KMS-11 (cell line): Measurements from ENCODE around the gene TOB1.

Source experiments
- H2AFZ ChIP-seq: fragments of 200-600 bp; sonication (generic); 2 replicates; pipeline ENCODE4 v1.6.1; 2016; ENCODE audit warnings: antibody characterized with exemption, mixed run types, low read depth
- H3K27ac ChIP-seq: fragments of 200-600 bp; sonication (generic); 2 replicates; pipeline ENCODE4 v1.6.1; 2016; ENCODE audit warnings: mild to moderate bottlenecking, mixed run types
- H3K27me3 ChIP-seq: fragments of 200-600 bp; sonication (generic); 2 replicates; pipeline ENCODE4 v1.6.1; 2017; ENCODE audit warnings: mild to moderate bottlenecking, low read depth, mixed run types, moderate library complexity; ENCODE audit not compliant: insufficient read depth
- H3K36me3 ChIP-seq: fragments of 200-600 bp; sonication (generic); 2 replicates; pipeline ENCODE4 v1.6.1; 2017; ENCODE audit warnings: mild to moderate bottlenecking, mixed run types; ENCODE audit not compliant: insufficient read depth
- H3K4me1 ChIP-seq: fragments of 200-600 bp; sonication (generic); 2 replicates; pipeline ENCODE4 v1.6.1; 2016; ENCODE audit warnings: mild to moderate bottlenecking, low read depth, mixed run types; ENCODE audit not compliant: poor library complexity, severe bottlenecking
- H3K4me2 ChIP-seq: fragments of 200-600 bp; sonication (generic); 2 replicates; pipeline ENCODE4 v1.7.0; 2016; ENCODE audit warnings: mild to moderate bottlenecking, mixed run types
- H3K4me3 ChIP-seq: fragments of 200-600 bp; sonication (generic); IDR thresholded peaks from 2 replicates; pipeline ENCODE4 v1.6.1; 2017; ENCODE audit warnings: low read depth, low read length, mixed read lengths; ENCODE audit not compliant: insufficient read depth
- H3K79me2 ChIP-seq: fragments of 200-600 bp; sonication (generic); 2 replicates; pipeline ENCODE4 v1.6.1; 2016; ENCODE audit warnings: low read depth, mixed run types; ENCODE audit not compliant: insufficient read depth
- H3K9ac ChIP-seq: fragments of 200-600 bp; sonication (generic); 2 replicates; pipeline ENCODE4 v1.6.1; 2016; ENCODE audit warnings: mild to moderate bottlenecking, mixed run types
- H4K20me1 ChIP-seq: fragments of 200-600 bp; sonication (generic); 2 replicates; pipeline ENCODE4 v1.6.1; 2016; ENCODE audit warnings: mild to moderate bottlenecking, mixed run types; ENCODE audit not compliant: insufficient read depth
- TF ChIP-seq, protein P1 (sequence below): fragments of 200-600 bp; sonication (generic); conservative IDR thresholded peaks from 2 replicates; pipeline ENCODE4 v1.6.1; 2017; ENCODE audit warnings: low read depth, mild to moderate bottlenecking, antibody characterized with exemption, low read length, moderate library complexity, mixed read lengths

TOB1 gene

GRCh38 chr17:50883850-50884438, 17.8 kb upstream of the TOB1 start:
- Histone ChIP-seq H3K79me2 (no peaks in the 10 kb centered on the region), H2AFZ (no peak overlapping the region)

DNA sequence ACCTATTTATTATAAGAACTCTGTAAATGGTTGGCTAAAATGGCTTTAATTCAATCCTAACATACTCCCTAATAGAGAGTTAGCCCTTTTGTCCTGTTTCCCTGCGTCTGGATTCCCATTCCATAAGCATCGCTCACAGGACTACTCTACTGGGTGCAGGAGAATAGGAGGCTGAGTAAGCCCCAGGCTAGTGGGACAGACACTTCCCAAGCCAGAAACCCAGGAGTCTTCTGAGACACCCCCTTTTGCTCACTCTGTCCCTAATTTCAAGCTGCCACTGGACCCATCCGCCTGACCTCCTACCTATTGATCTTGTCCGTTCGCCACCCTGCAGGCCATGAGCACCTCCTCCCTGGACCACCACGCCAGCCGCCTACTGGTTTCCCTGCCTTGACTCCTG, 16.7 kb upstream of the TOB1 start:
- Histone ChIP-seq H4K20me1 (no peaks in the 10 kb centered on the region), H3K4me2 (no peak overlapping the region)

More at GRCh38 chr17:50883850-50884438, 17.8 kb upstream of the TOB1 start:
- no peaks in the 10 kb centered on the region for H3K27me3 ChIP-seq
- H3K4me2 ChIP-seq: no peak overlapping the region
- H3K4me3 ChIP-seq: no peak overlapping the region
- no peaks in the 10 kb centered on the region for H3K36me3 ChIP-seq
- no peaks in the 10 kb centered on the region for H3K4me1 ChIP-seq
- no peak overlapping the region for H3K27ac ChIP-seq
- TF ChIP-seq, protein P1, sequence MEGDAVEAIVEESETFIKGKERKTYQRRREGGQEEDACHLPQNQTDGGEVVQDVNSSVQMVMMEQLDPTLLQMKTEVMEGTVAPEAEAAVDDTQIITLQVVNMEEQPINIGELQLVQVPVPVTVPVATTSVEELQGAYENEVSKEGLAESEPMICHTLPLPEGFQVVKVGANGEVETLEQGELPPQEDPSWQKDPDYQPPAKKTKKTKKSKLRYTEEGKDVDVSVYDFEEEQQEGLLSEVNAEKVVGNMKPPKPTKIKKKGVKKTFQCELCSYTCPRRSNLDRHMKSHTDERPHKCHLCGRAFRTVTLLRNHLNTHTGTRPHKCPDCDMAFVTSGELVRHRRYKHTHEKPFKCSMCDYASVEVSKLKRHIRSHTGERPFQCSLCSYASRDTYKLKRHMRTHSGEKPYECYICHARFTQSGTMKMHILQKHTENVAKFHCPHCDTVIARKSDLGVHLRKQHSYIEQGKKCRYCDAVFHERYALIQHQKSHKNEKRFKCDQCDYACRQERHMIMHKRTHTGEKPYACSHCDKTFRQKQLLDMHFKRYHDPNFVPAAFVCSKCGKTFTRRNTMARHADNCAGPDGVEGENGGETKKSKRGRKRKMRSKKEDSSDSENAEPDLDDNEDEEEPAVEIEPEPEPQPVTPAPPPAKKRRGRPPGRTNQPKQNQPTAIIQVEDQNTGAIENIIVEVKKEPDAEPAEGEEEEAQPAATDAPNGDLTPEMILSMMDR: no peak
- H4K20me1 ChIP-seq: no peaks in the 10 kb centered on the region
- no peak overlapping the region for H3K9ac ChIP-seq

GRCh38 chr17:50881182-50881581, 15.0 kb upstream of the TOB1 start:
- no peak overlapping the region for H3K4me2 ChIP-seq
- TF ChIP-seq, protein P1: no peak

More for the DNA sequence above, 16.7 kb upstream of the TOB1 start:
- Histone ChIP-seq H3K36me3 (no peaks in the 10 kb centered on the region), H3K27ac (no peak overlapping the region), H3K79me2 (no peaks in the 10 kb centered on the region), H3K9ac (no peak overlapping the region), H3K4me3 (no peak overlapping the region), H3K27me3 (no peaks in the 10 kb centered on the region), H2AFZ (no peak overlapping the region), H3K4me1 (no peaks in the 10 kb centered on the region)
- TF ChIP-seq, protein P1: no peak

DNA sequence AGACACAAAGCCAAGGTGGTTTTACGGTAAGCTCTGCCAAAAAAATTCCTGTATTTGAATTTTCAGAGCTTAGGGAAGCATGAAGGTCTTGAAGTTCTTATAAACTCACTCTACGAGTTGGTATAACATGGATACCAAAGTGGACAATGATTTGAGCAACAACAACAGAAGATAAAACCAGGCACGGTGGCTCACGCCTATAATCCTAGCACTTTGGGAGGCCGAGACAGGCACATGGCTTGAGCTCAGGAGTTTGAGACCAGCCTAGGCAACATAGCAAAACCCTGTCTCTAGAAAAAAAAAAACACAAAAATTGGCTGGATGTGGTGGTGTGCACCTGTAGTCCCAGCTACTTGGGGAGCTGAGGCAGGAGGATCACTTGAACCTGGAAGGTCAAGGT, 12.9 kb upstream of the TOB1 start:
- Histone ChIP-seq H3K4me3 (no peak overlapping the region), H3K4me1 (no peaks in the 10 kb centered on the region), H3K9ac (no peak overlapping the region), H3K4me2 (no peak overlapping the region), H3K27me3 (no peaks in the 10 kb centered on the region), H4K20me1 (no peaks in the 10 kb centered on the region), H3K79me2 (no peaks in the 10 kb centered on the region), H3K27ac (no peak overlapping the region), H2AFZ (no peak overlapping the region), H3K36me3 (no peaks in the 10 kb centered on the region)
- TF ChIP-seq, protein P1: no peak

More at GRCh38 chr17:50881182-50881581, 15.0 kb upstream of the TOB1 start:
- H3K9ac ChIP-seq: no peak overlapping the region
- H3K4me3 ChIP-seq: no peak overlapping the region
- H3K79me2 ChIP-seq: no peaks in the 10 kb centered on the region
- H3K27me3 ChIP-seq: no peaks in the 10 kb centered on the region
- no peaks in the 10 kb centered on the region for H3K4me1 ChIP-seq
- no peaks in the 10 kb centered on the region for H3K36me3 ChIP-seq
- H2AFZ ChIP-seq: no peak overlapping the region
- no peaks in the 10 kb centered on the region for H4K20me1 ChIP-seq
- H3K27ac ChIP-seq: no peak overlapping the region
